NOMO-1 treated with dmso at 0.1 percent for 144 hours (cell line): ENCODE results near the gene BICC1.

Experiments used
- DNase-seq: peaks from one replicate; lab custom pipeline; 2025; ENCODE audit not compliant: unreplicated experiment; lab: John Stamatoyannopoulos, UW

BICC1 gene

GRCh38 chr10:58515291-58515941, 2.7 kb downstream of the BICC1 start:
- no peak for DNase-seq

DNA sequence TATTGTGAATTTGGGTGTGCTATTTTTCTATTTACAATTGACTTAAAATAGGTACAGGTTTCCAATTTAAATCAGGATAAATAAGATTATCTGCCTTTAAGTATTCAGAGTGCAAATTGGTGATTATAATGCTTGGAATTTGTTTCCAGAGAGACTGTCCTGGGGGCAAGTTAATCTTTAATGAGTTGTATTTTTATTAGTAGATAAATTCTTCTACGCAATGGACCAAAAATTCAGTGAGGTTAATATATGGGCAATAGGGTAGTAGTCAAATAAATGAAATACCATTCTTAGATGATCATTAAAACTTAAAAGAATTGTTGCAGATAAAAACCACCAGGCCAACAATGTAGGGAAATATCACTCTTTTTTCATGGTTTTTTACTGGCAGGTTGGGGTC, 3.4 kb downstream of the BICC1 start:
- DNase-seq = no peak

GRCh38 chr10:58516671-58517070, 4.0 kb downstream of the BICC1 start:
- no peak for DNase-seq

DNA sequence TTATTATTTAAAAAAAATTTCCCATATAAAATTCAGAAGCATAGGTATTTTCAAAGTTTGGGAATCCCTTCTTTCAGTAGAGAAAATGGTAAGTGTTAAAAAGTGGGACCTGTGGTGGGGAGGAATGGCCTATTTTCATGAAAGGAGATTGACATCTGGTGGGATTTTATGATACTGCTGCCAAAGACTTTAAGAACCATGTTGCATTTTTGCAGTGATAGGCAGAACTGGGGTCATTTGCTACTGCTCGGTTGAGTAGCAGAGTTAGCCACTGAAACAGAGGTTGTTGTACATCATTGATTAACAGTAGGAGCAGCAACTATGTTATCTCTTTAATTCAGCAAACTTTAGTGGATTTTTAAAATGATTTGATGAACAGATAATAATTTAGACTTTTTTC, 4.4 kb downstream of the BICC1 start:
- DNase-seq = no peak

GRCh38 chr10:58517491-58518355, 5.1 kb downstream of the BICC1 start:
- no peak for DNase-seq

DNA sequence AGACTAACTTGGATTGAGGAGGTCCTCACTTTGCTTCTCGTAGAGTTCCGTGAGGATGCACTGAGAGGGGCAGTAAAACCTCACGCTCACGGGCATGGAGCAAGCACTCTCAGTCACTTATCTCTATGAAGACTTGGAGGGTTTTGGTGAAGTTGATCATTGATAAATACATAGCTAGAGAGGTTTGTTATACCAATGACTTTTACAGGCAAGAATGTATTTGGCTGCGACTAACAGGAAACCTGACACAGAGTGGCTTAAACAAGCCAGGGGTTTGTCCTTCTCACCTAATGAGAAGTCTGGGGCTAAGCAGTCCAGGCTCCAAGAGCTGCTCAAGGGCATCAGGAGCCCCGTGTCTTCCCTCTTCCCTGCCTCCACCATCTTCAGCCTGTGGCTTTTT, 6.1 kb downstream of the BICC1 start:
- DNase-seq = no peak

- no peak for DNase-seq
These were observed 16.5 kb downstream of the BICC1 start for GRCh38 chr10:58529077-58529728.

- peak; percentile 26 for DNase-seq
These were observed 18.5 kb downstream of the BICC1 start for GRCh38 chr10:58531084-58531695.

- DNase-seq = no peak
These were observed 22.6 kb downstream of the BICC1 start for GRCh38 chr10:58535311-58535710.

DNA sequence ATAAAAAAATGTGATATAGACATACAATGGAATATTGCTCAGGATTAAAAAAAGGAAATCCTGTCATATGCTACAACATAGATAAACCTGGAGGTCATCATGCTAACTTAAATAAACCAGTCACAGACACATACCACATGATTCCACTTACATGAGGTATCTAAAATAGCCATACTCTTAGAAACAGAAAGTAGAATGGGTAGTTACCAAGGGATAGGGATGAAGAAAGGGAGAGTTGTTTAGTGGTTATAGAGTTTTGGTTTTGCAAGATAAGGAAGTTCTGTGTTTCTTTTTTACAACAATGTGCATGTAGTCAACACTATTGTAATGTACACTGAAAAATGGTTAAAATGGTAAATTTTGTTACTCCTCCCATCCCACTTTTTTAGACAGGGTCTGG, 30.5 kb downstream of the BICC1 start:
- no peak for DNase-seq

DNA sequence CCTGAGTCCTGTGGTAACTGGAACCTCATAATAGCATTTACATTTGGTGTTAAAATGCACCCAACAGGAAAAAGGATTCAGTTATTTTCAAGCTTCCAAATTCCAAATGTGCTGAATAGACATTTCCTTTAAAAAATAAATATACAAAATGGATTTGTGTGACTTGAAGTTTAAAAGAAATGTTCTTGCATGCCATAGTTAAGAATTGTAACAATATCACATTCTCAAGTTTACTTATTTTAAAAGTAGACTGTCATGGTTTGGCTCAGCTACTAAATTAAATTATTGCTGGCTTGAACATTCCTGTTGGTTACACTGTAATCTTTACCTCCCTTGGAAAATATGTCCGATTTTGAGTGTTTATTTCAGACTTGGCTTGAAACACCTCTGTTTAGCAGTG, 31.5 kb downstream of the BICC1 start:
- no peak for DNase-seq

DNA sequence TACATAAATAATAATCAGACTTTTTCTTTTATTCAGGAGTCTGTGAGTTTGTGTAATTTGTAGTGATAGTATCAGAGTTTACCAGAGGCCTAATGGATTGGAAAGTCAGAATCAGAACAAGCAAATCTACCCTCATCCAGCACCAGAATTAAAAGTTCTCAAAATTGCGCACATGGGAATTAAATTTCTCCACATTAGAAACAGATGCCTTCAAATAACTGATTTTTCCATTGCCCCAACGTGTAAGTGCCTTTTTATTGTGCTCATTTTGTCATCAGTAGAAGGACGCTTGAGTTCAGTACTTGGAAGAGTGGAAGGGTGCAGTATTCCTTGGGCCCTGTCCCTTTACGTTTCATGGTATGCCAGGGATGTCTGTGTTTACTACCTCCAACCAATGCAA, 32.8 kb downstream of the BICC1 start:
- no peak for DNase-seq

DNA sequence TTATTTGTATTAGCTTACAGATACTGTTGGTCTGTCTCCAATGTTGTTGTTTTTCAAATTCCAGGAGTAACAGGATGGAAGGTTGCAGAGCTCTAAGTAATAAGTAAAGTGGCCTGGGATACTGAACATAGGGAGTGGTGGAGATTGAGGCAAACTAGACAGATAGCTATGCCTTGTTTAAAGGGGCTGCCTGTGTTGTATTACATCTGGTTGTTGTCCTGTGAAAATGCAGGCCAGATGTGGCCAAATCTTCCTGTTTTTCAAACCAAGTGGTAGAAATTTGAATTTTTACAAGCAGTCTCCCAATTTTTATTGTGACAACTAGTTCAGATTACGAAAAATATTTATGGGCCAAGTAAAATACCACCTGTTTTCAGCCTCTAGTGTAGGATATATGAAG, 33.5 kb downstream of the BICC1 start:
- no peak for DNase-seq

GRCh38 chr10:58546722-58547445, 34.2 kb downstream of the BICC1 start:
- no peak for DNase-seq

GRCh38 chr10:58547963-58548362, 35.3 kb downstream of the BICC1 start:
- no peak for DNase-seq

DNA sequence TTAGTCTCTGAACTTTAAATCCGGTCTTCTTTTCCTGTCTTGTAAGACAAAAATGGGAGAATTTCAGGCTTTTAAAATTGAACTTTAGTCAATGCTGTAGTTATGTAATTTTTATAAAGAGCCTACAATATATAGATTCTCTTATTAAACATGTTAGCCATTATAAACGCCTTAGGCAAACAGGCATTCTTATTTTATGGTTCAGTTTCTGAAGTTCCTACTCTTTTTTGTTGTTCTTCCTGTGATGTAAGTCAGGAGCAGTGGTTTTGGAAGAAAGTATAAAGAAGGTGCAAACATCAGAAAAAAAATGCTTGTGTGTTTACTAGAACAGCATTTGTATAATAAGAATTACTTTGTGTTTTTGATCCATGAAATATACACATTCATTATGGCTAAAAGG, 41.6 kb downstream of the BICC1 start:
- no peak for DNase-seq

GRCh38 chr10:58555170-58555929, 42.7 kb downstream of the BICC1 start:
- no peak for DNase-seq

- DNase-seq = no peak
These were observed 43.2 kb downstream of the BICC1 start for GRCh38 chr10:58555930-58556311.

DNA sequence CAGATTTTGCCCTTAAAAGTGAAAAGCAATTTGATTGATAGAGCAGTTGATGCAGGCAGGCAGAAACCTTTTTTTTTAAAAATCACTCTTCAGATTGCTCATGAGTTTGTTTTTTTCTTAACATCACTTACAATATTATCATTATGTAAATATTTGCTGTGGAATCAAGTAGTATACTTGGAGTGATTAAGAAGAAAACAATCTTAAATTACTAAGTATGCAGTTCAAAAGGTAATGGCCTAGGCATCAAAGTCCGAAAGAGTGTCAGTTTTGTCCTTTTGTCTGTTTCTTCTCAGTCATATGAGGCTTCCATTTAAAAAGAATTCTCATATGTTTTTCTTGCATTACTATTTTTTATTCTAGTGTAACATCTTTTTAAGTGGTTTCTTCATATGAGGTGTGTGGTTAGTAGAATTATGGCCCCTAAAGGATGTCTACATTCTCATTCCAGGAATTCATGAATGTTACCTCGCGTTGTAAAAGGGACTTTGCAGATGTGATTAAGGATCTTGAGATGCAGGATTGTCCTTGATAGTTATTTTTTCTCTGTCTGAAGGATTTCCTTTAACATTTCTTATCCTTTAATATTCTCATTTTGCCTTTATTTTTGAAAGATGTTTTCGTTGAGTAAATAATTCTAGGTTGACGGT, 44.0 kb downstream of the BICC1 start:
- no peak for DNase-seq

- DNase-seq = no peak
These were observed 45.0 kb downstream of the BICC1 start for GRCh38 chr10:58557714-58558113.
